ENCODE measurements around the gene ABCG8.

DNA sequence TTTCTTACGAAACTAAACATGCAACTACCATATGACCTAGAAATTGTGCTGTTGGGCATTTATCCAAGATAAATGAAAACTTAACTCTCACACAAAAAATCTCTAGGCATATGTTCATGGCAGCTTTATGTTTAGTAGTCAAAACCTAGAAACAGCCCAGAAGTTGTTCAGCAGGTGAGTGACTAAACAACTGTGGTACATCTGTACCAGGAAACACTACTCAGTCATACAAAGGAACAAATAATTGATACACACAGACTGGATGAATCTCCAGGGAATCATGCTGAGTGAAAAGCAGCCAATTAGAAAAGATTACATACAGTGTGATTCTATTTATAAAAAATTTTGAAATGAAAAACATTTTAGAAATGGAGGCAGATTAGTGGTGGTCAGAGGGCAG is 35.7 kb upstream of the ABCG8 start:
- TF ChIP-seq EZH2 (IDR thresholded peaks at IDR 0.05) (no peak), POLR2AphosphoS5 (IDR thresholded peaks at IDR 0.05; ENCODE audit: borderline replicate concordance, low read depth, low read length) (no peak)
